Adrenal gland (tissue), 12 donors: ENCODE measurements around the gene PRKCSH. TPM values are rescaled to one million over a fixed set of nuclear protein-coding genes. Genes with fewer than 3 reads are reported as not detected.
"Not testable (repeated sequence)": the region's sequence is repeated elsewhere in the genome, so short reads cannot be mapped to it uniquely, and the experiment has no call there.

ENCODE experiments used
- DNase-seq, 7 donors: peaks; one replicate each; pipeline ENCODE4 v3.0.0-alpha.2; 2019 to 2020
- H3K27ac ChIP-seq, 5 donors: fragments of 200-600 bp; sonication (generic) in 4 of 5; 1 replicate in 3 of 5; 2 replicates in 2 of 5; pipeline versions ENCODE4 v1.5.1 to v1.8.0; 2016 to 2020; ENCODE audit warnings: mild to moderate bottlenecking in 1 of 5
- H3K27me3 ChIP-seq: fragments of 200-600 bp; 2 replicates; pipeline ENCODE4 v1.8.0; 2021
- H3K36me3 ChIP-seq, 2 donors: fragments of 200-600 bp; replicated peaks in 1 of 2; 1 replicate in 1 of 2; 2 replicates in 1 of 2; pipeline versions ENCODE4 v1.5.1 to v1.8.0; 2018 to 2022
- H3K4me1 ChIP-seq, 2 donors: fragments of 200-600 bp; replicated peaks in 1 of 2; 1 replicate in 1 of 2; 2 replicates in 1 of 2; pipeline versions ENCODE4 v1.5.1 to v1.8.0; 2018 to 2021
- H3K4me3 ChIP-seq, 4 donors: fragments of 200-600 bp; sonication (generic) in 3 of 4; one replicate each; pipeline ENCODE4 v1.5.1; 2016 to 2018
- H3K9me3 ChIP-seq, 3 donors: fragments of 200-600 bp; sonication (generic) in 1 of 3; replicated peaks in 1 of 3; 1 replicate in 2 of 3; 2 replicates in 1 of 3; pipeline versions ENCODE4 v1.5.1 to v1.8.0; 2016 to 2021
- CTCF ChIP-seq, 6 experiments: fragments of 450-650 bp in 4 of 6; fragments of 200-600 bp in 2 of 6; sonication (generic) in 1 of 6; IDR thresholded peaks; 1 replicate in 5 of 6; 2 replicates in 1 of 6; pipeline versions ENCODE4 v1.5.1 to v1.8.0; 2016 to 2021; ENCODE audit warnings: antibody characterized with exemption in 6 of 6, mild to moderate bottlenecking in 2 of 6, moderate library complexity in 1 of 6
- POLR2A ChIP-seq, 2 donors: fragments of 450-650 bp; IDR thresholded peaks; one replicate each; pipeline ENCODE4 v1.6.1; 2017; ENCODE audit warnings: antibody characterized with exemption in 2 of 2, mild to moderate bottlenecking in 2 of 2, moderate library complexity in 1 of 2
- WGBS, 4 donors: extraction: QIAGEN DNeasy Blood & Tissue Kit in 2 of 4; methylation state at CpG; one replicate each; pipeline versions ENCODE4 v1.1.5 to v1.1.7; 2013 to 2017; 5-methylcytosine and 5-hydroxymethylcytosine counted together
- intact Hi-C, 2 donors: fragments of 100-400 bp; cut with DNase I; formaldehyde crosslinking; loops; one replicate each; pipeline versions ENCODE4 v1.14.1 to v1.15.0; 2022 to 2023
- polyA plus RNA-seq, 3 donors: library from polyadenylated mRNA; stranded (reverse); fragments of 200-250 nt in 2 of 3; fragments of 350-450 nt in 1 of 3; fragmentation: Illumina TruSeq in 1 of 3; extraction: RNeasy Lipid Tissue Mini Kit (QIAGEN cat#74804) in 1 of 3; gene quantifications; one replicate each; pipeline ENCODE4 v1.2.3, GENCODE V29; 2013 to 2014
- total RNA-seq, 9 donors: library from RNA; depleted of rRNA in 4 of 9; stranded (reverse); fragments of >200 nt in 4 of 9; fragments of 120-200 nt in 1 of 9; fragmentation: NEBNext Ultra II Directional in 1 of 9; extraction: Animal tissue kit (Norgen Biotek cat#: 25700) in 1 of 9; gene quantifications; one replicate each; pipeline versions ENCODE4 v1.1.0 to v1.2.4, GENCODE V29; 2013 to 2023
- donor health status: healthy with polysubstance abuse.
- donor health status: Bipolar disorder and iron deficiency.
- donor health status: DM: yes; HTN: yes; CAD: no.
- donor health status: DM: no; HTN: no; CAD: no.
- donor health status: DM: no; HTN: no; CAD: no.
- donor health status: DM: yes; HTN: yes; CAD: no.

Gene PRKCSH
- total and polyA plus RNA-seq, 12 donors = 64.4 to 359 (median 203) TPM

- no peaks in the 10 kb centered on the region for H3K27me3 ChIP-seq
- TF ChIP-seq CTCF (IDR thresholded peaks at IDR 0.05) (no peak), POLR2A (IDR thresholded peaks at IDR 0.05) (no peak)
- peaks cover 0 to 29% of the 10 kb centered on the region in 2 donors for H3K36me3 ChIP-seq
- H3K27ac ChIP-seq = no peak overlapping the region
- peaks cover 0 to 5% of the 10 kb centered on the region in 2 donors for H3K4me1 ChIP-seq
- no peak for DNase-seq
- no peaks in the 10 kb centered on the region for H3K9me3 ChIP-seq
- WGBS, 4 donors = 75 to 83% (median 80%) methylated on average over 29 to 33 of the region's 33 CpGs
- intact Hi-C loops = no loop called here
- no peak overlapping the region for H3K4me3 ChIP-seq
These were observed 17.3 kb downstream of the PRKCSH start for GRCh38 chr19:11452620-11453310.

- peaks cover 0 to 5% of the 10 kb centered on the region in 2 donors for H3K4me1 ChIP-seq
- no peak for DNase-seq
- 62 to 78% (median 65%) methylated on average over 20 to 27 of the region's 27 CpGs for WGBS, 4 donors
- TF ChIP-seq CTCF (IDR thresholded peaks at IDR 0.05) (peak in 5 of 6 experiments; percentile 18 to 37 (median 30)), POLR2A (IDR thresholded peaks at IDR 0.05) (no peak)
- H3K27ac ChIP-seq = peak overlapping the region in 1 of 5 donors; percentile 70
- peaks cover 0 to 19% of the 10 kb centered on the region in 2 donors for H3K36me3 ChIP-seq
- H3K27me3 ChIP-seq = no peaks in the 10 kb centered on the region
- H3K9me3 ChIP-seq = no peaks in the 10 kb centered on the region
- H3K4me3 ChIP-seq = peak overlapping the region in 2 of 4 donors; percentile 11 to 35
- intact Hi-C loops = no loop called here
These were observed 18.3 kb downstream of the PRKCSH start for GRCh38 chr19:11453468-11454341.

GRCh38 chr19:11455233-11455554 lies 19.8 kb downstream of the PRKCSH start:
- H3K36me3 ChIP-seq, H3K4me1 ChIP-seq, DNase-seq, H3K4me3 ChIP-seq, H3K27ac ChIP-seq, H3K9me3 ChIP-seq, H3K27me3 ChIP-seq, intact Hi-C loops: not testable (repeated sequence)
- WGBS, 4 donors = 84 to 97% (median 90%) methylated on average over 9 of the region's 9 CpGs

GRCh38 chr19:11456659-11457058 lies 21.2 kb downstream of the PRKCSH start:
- no peaks in the 10 kb centered on the region for H3K36me3 ChIP-seq
- intact Hi-C loops = no loop called here
- no peak for DNase-seq
- H3K27ac ChIP-seq = no peak overlapping the region
- no peaks in the 10 kb centered on the region for H3K9me3 ChIP-seq
- no peak overlapping the region for H3K4me3 ChIP-seq
- TF ChIP-seq CTCF (IDR thresholded peaks at IDR 0.05) (no peak), POLR2A (IDR thresholded peaks at IDR 0.05) (no peak)
- peaks cover 0 to 5% of the 10 kb centered on the region in 2 donors for H3K4me1 ChIP-seq
- H3K27me3 ChIP-seq = no peaks in the 10 kb centered on the region
- 87 to 95% (median 94%) methylated on average over 4 to 7 of the region's 7 CpGs for WGBS, 4 donors
